Mesenteric fat pad (tissue), 1 donor: Measurements from ENCODE around the gene CADM2. TPM values are rescaled to one million over a fixed set of nuclear protein-coding genes. Genes with fewer than 3 reads are reported as not detected.

ENCODE experiments used
- DNase-seq: peaks from one replicate; pipeline ENCODE4 v3.0.0-alpha.2; 2020; ENCODE audit warnings: low spot score
- microRNA-seq: library from miRNA; unstranded; fragments of <30 nt; microRNA quantifications from one replicate; pipeline ENCODE4 v1.2.0, GENCODE V29; 2020; ENCODE audit warnings: borderline number of aligned reads
- total RNA-seq: library from RNA; stranded (reverse); fragmentation: NEBNext Ultra II Directional; extraction: Animal tissue kit (Norgen Biotek cat#: 25700); gene quantifications from one replicate; pipeline ENCODE4 v1.2.1, GENCODE V29; 2021
- donor health status: DM: yes; HTN: yes; CAD: no.

CADM2 gene
- total RNA-seq, 1 donor from 2014 or later, result 17.3 TPM

DNA sequence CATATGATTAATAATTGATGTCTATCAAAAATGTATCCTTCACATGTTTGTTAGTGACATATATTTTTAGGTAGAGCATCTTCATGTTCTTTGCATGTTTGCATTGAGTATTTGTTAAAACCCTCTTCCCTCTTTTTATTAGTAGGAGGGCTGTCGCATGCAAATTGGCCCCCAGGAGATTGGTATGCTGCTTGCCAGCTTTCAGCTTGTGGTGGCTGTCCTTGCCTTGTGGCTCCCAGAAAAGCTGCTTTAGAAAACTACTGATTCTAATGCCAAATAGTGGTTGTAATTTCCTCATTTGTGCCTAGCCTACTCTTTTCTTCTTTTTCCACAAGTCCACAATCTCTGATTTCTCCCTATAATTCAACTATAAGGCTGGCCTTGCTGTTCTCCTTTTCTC lies 1145.4 kb downstream of the CADM2 start:
- no peak for DNase-seq

DNA sequence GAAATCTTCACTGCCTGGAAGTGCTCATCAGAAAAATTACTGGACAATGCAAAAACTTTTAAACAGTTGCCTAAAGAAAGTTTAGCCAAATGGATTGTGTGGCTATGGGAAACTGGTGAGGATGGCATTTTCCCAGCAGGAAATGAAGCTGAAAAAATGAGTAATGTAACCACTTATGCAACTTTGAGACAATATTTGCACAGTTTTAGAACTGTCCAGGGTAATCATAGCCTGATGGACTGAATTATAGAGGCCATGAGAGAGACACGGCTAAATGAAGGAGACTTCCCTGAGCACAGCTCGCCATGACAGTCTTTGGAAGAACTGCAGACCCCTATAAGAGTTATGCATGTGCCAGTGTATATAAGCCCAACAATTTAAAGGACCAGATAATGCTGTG lies 1150.6 kb downstream of the CADM2 start:
- no peak for DNase-seq

Small RNA genes within 50 kb of the gene (microRNA-seq; reads per million reads assigned to microRNA genes)
- not detected for gene MIR5688
